WTC11 (cell line): ENCODE results near the gene ZNF568. TPM values are rescaled to one million over a fixed set of nuclear protein-coding genes. Genes with fewer than 3 reads are reported as not detected.

Experiments used
- CREB1 ChIP-seq: sonication (generic); formaldehyde crosslinking; IDR thresholded peaks from 2 replicates; pipeline ENCODE4 v1.8.0; 2023; ENCODE audit warnings: mild to moderate bottlenecking, missing genetic modification reagents
- CREM ChIP-seq: sonication (generic); formaldehyde crosslinking; IDR thresholded peaks from 2 replicates; pipeline ENCODE4 v1.8.1; 2022; ENCODE audit warnings: mild to moderate bottlenecking, missing genetic modification reagents, moderate library complexity
- ETV6 ChIP-seq: sonication (generic); formaldehyde crosslinking; IDR thresholded peaks from 2 replicates; pipeline ENCODE4 v1.8.1; 2022; ENCODE audit warnings: mild to moderate bottlenecking, missing genetic modification reagents
- FOXP1 ChIP-seq: sonication (generic); formaldehyde crosslinking; IDR thresholded peaks from 2 replicates; pipeline ENCODE4 v1.8.0; 2022; ENCODE audit warnings: missing genetic modification reagents, mild to moderate bottlenecking, moderate library complexity, borderline replicate concordance
- GRHL2 ChIP-seq: fragments of 250-450 bp; sonication (Bioruptor Pico); IDR thresholded peaks from 2 replicates; pipeline ENCODE4 v1.8.0; 2022; ENCODE audit warnings: mild to moderate bottlenecking, moderate library complexity; ENCODE audit not compliant: insufficient replicate concordance, severe bottlenecking
- KAT7 ChIP-seq: sonication (generic); formaldehyde crosslinking; IDR thresholded peaks from 2 replicates; pipeline ENCODE4 v1.8.1; 2023; ENCODE audit warnings: missing genetic modification reagents, mild to moderate bottlenecking, borderline replicate concordance
- PRRX2 ChIP-seq: fragments of 250-450 bp; sonication (Bioruptor Pico); IDR thresholded peaks from 2 replicates; pipeline ENCODE4 v1.8.0; 2021; ENCODE audit warnings: mild to moderate bottlenecking
- TEAD1 ChIP-seq: sonication (generic); formaldehyde crosslinking; IDR thresholded peaks from 2 replicates; pipeline ENCODE4 v1.8.0; 2022; ENCODE audit warnings: mild to moderate bottlenecking, missing genetic modification reagents
- ZNF219 ChIP-seq: sonication (generic); formaldehyde crosslinking; IDR thresholded peaks from 2 replicates; pipeline ENCODE4 v1.8.0; 2023; ENCODE audit warnings: missing genetic modification reagents, mild to moderate bottlenecking, borderline replicate concordance
- ZNF317 ChIP-seq: sonication (generic); formaldehyde crosslinking; IDR thresholded peaks from 2 replicates; pipeline ENCODE4 v1.8.1; 2023; ENCODE audit warnings: low read depth, mild to moderate bottlenecking, moderate library complexity, missing genetic modification reagents, borderline replicate concordance
- ZNF416 ChIP-seq: fragments of 250-450 bp; sonication (Bioruptor Pico); IDR thresholded peaks from 2 replicates; pipeline ENCODE4 v1.9.0; 2021; ENCODE audit warnings: mild to moderate bottlenecking, inconsistent platforms
- ZNF671 ChIP-seq: fragments of 250-450 bp; sonication (Bioruptor Pico); IDR thresholded peaks from 2 replicates; pipeline ENCODE4 v1.8.0; 2021; ENCODE audit warnings: mild to moderate bottlenecking
- total RNA-seq: library from RNA; stranded (reverse); gene quantifications from 3 replicates; pipeline ENCODE4 v1.2.3, GENCODE V29; 2021
- TF ChIP-seq, protein P1 (sequence below): sonication (generic); formaldehyde crosslinking; IDR thresholded peaks from 2 replicates; pipeline ENCODE4 v1.8.1; 2023; ENCODE audit warnings: mild to moderate bottlenecking, missing genetic modification reagents, moderate library complexity
- TF ChIP-seq, protein P2 (sequence below): sonication (generic); formaldehyde crosslinking; IDR thresholded peaks from 2 replicates; pipeline ENCODE4 v1.8.0; 2023; ENCODE audit warnings: missing genetic modification reagents, mild to moderate bottlenecking, borderline replicate concordance
- TF ChIP-seq, protein P3 (sequence below): sonication (generic); formaldehyde crosslinking; IDR thresholded peaks from 2 replicates; pipeline ENCODE4 v1.8.0; 2022; ENCODE audit warnings: missing genetic modification reagents
- TF ChIP-seq, protein P4 (sequence below): sonication (generic); formaldehyde crosslinking; IDR thresholded peaks from 2 replicates; pipeline ENCODE4 v1.8.0; 2022; ENCODE audit warnings: mild to moderate bottlenecking, missing genetic modification reagents
- TF ChIP-seq, protein P5 (sequence below): sonication (generic); formaldehyde crosslinking; IDR thresholded peaks from 2 replicates; pipeline ENCODE4 v1.8.0; 2022; ENCODE audit warnings: mild to moderate bottlenecking, missing genetic modification reagents
- TF ChIP-seq, protein P6 (sequence below): fragments of 250-450 bp; sonication (Bioruptor Pico); conservative IDR thresholded peaks from 2 replicates; pipeline ENCODE4 v1.9.0; 2021; ENCODE audit warnings: mild to moderate bottlenecking
- TF ChIP-seq, protein P7 (sequence below): sonication (generic); formaldehyde crosslinking; IDR thresholded peaks from 2 replicates; pipeline ENCODE4 v1.8.1; 2022; ENCODE audit warnings: low read depth, mild to moderate bottlenecking, moderate library complexity, missing genetic modification reagents, borderline replicate concordance

Gene ZNF568
- total RNA-seq, 1 experiment from 2014 or later = 10.5 TPM

DNA sequence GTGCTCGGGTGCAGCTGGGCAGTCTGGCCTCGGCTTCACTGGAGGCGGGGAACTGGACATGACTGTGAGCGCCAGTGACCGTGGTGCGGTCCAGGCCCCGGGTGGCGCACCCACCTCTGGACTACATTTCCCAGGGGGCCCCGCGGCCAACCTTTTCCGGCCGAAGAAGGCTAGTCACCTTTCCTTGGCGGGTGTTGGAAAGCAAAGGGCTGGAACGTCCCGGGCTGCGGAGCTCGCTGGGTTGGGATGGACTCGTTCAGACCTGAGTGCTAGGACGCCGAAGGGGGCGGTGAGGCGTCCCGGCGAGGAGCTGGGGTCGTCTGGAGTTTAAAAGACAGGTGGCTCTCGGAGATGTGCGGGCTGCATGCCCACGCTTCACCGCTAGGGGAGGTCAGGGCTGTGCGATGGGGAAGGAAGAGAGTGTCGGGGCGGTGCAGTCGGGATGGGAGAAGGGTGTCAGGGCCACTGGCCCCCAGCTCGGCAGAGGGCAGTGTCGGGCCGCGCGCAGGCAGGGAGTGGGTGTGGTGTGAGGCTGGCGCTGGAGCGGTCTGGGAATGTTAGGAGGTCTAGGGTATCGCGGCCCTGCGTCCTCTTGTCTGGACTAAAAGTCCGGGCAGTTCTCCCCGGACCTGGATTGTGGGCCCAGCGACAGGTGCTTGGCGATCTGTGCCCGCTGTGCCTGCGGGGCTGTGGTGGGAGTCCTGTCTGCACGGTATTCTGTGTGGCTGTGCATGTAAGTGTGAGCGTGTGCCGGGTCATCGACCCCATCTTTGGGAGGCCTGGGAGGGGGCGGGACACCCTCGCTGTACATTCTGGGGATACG, 57.1 kb downstream of the ZNF568 start (continued):
- TF ChIP-seq, protein P1, sequence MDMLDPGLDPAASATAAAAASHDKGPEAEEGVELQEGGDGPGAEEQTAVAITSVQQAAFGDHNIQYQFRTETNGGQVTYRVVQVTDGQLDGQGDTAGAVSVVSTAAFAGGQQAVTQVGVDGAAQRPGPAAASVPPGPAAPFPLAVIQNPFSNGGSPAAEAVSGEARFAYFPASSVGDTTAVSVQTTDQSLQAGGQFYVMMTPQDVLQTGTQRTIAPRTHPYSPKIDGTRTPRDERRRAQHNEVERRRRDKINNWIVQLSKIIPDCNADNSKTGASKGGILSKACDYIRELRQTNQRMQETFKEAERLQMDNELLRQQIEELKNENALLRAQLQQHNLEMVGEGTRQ = no peak
- TF ChIP-seq ZNF219 (no peak), ZNF671 (no peak), ZNF317 (CRISPR knock-in tag) (no peak), ETV6 (CRISPR knock-in tag) (no peak), PRRX2 (CRISPR knock-in tag) (no peak), GRHL2 (no peak), KAT7 (CRISPR knock-in tag) (no peak), CREM (no peak), TEAD1 (peak; percentile 20; the same call in 1 of the 2 replicates), CREB1 (CRISPR knock-in tag) (no peak), FOXP1 (peak; percentile 52), ZNF416 (CRISPR knock-in tag) (no peak)
- TF ChIP-seq, protein P2, sequence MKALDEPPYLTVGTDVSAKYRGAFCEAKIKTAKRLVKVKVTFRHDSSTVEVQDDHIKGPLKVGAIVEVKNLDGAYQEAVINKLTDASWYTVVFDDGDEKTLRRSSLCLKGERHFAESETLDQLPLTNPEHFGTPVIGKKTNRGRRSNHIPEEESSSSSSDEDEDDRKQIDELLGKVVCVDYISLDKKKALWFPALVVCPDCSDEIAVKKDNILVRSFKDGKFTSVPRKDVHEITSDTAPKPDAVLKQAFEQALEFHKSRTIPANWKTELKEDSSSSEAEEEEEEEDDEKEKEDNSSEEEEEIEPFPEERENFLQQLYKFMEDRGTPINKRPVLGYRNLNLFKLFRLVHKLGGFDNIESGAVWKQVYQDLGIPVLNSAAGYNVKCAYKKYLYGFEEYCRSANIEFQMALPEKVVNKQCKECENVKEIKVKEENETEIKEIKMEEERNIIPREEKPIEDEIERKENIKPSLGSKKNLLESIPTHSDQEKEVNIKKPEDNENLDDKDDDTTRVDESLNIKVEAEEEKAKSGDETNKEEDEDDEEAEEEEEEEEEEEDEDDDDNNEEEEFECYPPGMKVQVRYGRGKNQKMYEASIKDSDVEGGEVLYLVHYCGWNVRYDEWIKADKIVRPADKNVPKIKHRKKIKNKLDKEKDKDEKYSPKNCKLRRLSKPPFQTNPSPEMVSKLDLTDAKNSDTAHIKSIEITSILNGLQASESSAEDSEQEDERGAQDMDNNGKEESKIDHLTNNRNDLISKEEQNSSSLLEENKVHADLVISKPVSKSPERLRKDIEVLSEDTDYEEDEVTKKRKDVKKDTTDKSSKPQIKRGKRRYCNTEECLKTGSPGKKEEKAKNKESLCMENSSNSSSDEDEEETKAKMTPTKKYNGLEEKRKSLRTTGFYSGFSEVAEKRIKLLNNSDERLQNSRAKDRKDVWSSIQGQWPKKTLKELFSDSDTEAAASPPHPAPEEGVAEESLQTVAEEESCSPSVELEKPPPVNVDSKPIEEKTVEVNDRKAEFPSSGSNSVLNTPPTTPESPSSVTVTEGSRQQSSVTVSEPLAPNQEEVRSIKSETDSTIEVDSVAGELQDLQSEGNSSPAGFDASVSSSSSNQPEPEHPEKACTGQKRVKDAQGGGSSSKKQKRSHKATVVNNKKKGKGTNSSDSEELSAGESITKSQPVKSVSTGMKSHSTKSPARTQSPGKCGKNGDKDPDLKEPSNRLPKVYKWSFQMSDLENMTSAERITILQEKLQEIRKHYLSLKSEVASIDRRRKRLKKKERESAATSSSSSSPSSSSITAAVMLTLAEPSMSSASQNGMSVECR (CRISPR knock-in tag) = peak; percentile 56; the same call in 1 of the 2 replicates
- TF ChIP-seq, protein P3, sequence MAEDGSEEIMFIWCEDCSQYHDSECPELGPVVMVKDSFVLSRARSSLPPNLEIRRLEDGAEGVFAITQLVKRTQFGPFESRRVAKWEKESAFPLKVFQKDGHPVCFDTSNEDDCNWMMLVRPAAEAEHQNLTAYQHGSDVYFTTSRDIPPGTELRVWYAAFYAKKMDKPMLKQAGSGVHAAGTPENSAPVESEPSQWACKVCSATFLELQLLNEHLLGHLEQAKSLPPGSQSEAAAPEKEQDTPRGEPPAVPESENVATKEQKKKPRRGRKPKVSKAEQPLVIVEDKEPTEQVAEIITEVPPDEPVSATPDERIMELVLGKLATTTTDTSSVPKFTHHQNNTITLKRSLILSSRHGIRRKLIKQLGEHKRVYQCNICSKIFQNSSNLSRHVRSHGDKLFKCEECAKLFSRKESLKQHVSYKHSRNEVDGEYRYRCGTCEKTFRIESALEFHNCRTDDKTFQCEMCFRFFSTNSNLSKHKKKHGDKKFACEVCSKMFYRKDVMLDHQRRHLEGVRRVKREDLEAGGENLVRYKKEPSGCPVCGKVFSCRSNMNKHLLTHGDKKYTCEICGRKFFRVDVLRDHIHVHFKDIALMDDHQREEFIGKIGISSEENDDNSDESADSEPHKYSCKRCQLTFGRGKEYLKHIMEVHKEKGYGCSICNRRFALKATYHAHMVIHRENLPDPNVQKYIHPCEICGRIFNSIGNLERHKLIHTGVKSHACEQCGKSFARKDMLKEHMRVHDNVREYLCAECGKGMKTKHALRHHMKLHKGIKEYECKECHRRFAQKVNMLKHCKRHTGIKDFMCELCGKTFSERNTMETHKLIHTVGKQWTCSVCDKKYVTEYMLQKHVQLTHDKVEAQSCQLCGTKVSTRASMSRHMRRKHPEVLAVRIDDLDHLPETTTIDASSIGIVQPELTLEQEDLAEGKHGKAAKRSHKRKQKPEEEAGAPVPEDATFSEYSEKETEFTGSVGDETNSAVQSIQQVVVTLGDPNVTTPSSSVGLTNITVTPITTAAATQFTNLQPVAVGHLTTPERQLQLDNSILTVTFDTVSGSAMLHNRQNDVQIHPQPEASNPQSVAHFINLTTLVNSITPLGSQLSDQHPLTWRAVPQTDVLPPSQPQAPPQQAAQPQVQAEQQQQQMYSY (CRISPR knock-in tag) = peak; percentile 84
- TF ChIP-seq, protein P4, sequence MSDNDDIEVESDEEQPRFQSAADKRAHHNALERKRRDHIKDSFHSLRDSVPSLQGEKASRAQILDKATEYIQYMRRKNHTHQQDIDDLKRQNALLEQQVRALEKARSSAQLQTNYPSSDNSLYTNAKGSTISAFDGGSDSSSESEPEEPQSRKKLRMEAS (CRISPR knock-in tag) = peak; percentile 64
- TF ChIP-seq, protein P5, sequence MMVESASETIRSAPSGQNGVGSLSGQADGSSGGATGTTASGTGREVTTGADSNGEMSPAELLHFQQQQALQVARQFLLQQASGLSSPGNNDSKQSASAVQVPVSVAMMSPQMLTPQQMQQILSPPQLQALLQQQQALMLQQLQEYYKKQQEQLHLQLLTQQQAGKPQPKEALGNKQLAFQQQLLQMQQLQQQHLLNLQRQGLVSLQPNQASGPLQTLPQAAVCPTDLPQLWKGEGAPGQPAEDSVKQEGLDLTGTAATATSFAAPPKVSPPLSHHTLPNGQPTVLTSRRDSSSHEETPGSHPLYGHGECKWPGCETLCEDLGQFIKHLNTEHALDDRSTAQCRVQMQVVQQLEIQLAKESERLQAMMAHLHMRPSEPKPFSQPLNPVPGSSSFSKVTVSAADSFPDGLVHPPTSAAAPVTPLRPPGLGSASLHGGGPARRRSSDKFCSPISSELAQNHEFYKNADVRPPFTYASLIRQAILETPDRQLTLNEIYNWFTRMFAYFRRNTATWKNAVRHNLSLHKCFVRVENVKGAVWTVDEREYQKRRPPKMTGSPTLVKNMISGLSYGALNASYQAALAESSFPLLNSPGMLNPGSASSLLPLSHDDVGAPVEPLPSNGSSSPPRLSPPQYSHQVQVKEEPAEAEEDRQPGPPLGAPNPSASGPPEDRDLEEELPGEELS (CRISPR knock-in tag) = 0 out of 2 replicates have a peak, but pooled peaks have one; percentile 18
- TF ChIP-seq, protein P6, sequence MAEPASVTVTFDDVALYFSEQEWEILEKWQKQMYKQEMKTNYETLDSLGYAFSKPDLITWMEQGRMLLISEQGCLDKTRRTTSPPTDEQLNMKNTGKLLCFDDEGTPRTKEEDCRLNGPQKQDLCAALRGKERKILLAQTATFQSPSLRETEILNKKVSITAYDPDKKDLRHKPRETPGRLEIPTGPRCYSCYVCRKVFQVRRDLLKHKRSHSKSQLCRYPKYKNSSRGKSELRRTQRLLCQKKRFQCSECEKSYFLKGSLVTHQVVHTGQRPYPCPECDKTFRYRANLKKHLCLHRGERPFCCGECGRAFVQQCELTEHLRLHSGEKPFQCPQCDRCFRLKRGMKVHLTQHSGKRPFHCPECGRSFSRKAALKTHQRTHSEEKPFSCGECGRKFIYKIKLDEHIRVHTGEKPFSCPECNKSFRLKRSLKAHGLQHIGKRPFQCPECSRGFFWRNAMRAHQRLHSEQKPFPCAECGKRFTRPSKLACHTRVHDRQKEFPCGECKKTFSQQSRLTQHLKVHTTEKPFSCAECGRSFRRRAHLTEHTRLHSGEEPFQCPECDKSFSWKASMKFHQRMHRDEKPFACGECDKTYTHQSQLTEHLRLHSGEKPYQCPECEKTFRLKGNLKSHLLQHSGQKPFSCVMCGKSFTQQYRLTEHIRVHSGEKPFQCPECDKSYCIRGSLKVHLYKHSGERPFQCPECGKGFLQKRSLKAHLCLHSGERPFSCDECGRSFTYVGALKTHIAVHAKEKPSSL (CRISPR knock-in tag) = no peak
- TF ChIP-seq, protein P7, sequence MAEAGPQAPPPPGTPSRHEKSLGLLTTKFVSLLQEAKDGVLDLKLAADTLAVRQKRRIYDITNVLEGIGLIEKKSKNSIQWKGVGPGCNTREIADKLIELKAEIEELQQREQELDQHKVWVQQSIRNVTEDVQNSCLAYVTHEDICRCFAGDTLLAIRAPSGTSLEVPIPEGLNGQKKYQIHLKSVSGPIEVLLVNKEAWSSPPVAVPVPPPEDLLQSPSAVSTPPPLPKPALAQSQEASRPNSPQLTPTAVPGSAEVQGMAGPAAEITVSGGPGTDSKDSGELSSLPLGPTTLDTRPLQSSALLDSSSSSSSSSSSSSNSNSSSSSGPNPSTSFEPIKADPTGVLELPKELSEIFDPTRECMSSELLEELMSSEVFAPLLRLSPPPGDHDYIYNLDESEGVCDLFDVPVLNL (CRISPR knock-in tag) = 0 out of 2 replicates have a peak, but pooled peaks have one; percentile 36
